GM21447 (cell line): ENCODE data around the gene PACSIN2.

Source experiments
- ATAC-seq: cut with Tn5 transposase; IDR thresholded peaks from one replicate; pipeline ENCODE4 v1.9.1; 2021; ENCODE audit not compliant: unreplicated experiment

The PACSIN2 gene

DNA sequence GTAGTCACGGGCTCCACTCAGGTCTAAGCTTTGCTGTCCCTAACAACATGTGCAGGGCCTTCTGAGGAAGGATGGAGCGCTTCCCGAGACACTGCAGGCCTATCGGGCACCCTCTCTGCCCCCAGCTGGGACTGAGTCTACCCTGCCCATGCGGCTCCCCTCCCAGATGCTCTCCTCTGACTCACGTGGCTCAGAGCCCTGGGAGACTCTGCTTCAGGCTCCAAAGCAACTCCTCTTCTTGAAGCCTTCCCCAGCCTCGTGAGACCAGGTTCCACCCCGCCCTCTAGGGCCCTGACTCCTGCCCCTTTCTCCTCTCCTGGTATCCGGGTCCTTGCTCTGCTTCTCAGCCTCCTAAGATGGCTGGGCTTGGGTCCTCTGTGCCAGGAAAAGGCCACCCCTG is 129.5 kb downstream of the PACSIN2 start:
- no peak for ATAC-seq

DNA sequence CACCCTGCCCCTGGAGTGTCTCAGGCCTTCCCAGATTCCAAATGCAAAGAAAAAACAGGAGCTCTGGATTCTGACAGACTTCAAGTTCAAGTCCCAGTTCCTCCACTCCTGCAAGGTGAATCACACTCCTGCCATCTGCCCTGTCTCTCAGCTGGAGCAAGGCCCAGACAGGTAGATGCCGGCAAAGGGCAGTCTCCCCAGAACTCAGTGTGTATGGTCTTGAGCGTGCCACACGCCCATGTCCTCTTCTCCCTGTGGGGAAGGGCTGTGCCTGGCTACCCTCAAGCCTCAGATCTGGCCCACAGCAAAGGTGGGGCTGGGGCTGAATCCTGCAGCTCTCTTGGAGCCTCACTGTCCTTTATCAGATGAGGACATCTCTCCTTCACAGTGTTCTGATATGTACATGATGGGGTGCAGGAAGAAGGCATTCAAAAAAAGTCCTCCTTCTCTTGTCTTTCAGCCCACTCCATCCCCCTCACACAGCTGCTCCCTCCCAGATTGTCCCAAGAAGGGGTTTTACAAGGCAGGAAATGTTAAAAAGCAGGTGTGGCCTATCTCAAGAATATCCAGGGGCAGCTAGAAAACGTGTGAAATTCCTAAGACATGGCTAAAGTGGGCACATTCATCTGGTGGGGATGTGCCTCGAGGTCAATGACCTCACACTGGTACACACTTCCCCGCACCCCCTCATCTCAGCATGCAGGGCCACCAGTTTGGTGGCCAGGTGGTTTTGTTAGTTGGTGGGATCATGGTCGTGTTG is 130.2 kb downstream of the PACSIN2 start:
- no peak for ATAC-seq

DNA sequence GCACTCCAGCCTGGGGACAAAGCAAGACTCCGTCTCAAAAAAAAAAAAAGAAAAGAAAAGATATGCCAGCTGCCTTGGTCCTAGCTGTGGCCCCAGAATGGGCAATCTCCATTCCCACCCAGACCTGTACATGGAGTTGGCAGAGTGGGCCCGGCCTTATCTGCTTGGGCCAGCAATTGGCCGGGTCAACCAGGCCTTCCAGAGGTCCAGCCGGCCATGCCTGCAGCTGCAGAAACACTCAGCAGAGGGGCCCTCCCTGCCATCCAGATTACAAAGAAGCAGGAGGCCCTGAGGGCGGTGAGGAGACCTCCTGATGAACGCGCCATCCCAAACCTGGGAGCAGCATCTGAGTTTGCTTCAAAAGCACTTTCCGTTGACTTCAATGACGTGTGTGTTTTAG is 131.0 kb downstream of the PACSIN2 start:
- ATAC-seq, result no peak

DNA sequence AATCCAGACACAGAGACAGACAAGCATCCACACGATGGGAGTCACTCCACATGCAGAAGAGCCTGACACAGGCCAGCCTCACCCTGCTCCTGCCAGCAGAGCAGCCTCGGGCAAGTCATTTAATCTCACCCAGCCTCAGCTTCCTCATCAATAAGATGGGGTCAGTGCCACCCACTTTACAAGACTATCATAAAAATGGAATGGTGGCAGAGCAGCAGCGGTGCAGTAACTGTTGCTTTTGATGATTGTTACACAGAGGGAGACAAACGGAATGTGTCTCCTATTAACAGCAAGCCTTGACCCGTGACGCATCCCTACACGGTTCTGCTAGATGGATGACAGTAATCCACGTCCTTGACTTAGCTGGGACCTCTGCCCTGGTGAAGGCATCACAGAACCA is 131.8 kb downstream of the PACSIN2 start:
- no peak for ATAC-seq

DNA sequence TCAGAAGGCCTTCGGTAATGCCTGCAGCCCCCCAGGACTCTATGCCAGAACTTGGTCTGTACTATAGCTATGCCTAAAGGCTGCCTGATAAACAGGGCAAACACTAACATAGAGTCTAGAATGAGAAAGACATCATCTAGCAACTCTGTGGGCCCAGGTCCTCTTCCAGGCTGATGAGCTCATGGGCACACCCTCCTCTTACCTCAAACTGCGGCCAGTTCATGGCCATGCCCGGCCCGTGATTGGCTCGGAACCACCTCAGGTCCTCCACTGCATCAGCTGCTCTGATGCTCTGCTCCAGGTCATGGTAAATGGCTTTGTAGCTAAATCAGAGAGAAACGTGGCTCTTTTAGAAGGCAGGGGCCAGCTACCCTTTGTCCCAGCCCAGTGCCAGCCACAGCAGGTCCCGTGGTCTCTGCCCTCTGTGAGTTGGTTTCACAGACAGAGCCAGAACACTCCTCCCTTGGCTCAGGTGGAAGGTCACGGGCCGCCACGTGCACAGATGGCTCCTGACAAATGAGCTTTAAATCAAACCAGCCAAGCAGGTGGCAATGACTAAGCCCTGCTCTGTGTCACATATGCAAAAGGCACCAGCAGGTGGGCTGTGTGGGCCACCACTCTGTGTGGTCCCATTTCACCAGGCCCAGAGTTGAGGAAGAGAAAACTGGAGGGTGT is 132.8 kb downstream of the PACSIN2 start:
- no peak for ATAC-seq

DNA sequence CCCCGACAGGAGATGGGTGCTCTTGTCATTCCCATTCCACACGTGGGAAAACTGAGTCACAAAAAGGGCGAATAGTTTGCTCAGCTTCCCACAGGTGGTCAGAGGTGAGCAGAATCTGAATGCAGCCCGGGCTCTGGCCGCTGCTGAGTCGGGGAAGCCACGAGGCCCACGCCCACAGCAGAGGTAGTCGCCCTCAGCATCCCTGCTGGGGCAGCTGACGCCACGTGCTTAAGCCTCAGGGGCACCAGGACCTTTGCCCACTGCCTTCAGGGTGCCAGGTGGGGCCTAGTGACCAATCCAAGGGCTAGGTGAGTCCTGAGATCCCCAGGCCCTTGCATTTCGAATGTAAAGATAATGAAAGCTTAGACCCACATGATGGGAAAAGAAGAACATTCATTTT is 133.7 kb downstream of the PACSIN2 start:
- no peak for ATAC-seq

DNA sequence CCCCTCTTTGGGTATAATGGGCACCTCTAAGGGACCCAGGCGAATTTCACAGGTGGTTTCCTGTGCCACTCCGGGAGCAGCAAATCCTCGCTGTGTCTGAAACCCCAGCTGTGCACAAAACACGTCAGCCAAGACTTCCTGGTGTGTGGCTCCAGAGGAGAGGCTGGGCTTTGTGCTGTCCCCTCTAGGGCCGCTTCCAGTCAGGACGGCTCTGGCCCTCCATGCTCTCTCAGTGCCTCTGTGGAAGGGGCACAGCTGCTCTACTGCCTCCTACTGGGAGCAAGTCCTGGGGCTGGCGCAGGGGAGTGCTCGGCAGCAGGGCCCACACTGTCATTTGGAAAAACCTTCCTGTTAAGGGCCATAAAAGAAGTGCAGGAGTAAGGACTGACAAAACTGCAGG is 134.1 kb downstream of the PACSIN2 start:
- ATAC-seq, result no peak

DNA sequence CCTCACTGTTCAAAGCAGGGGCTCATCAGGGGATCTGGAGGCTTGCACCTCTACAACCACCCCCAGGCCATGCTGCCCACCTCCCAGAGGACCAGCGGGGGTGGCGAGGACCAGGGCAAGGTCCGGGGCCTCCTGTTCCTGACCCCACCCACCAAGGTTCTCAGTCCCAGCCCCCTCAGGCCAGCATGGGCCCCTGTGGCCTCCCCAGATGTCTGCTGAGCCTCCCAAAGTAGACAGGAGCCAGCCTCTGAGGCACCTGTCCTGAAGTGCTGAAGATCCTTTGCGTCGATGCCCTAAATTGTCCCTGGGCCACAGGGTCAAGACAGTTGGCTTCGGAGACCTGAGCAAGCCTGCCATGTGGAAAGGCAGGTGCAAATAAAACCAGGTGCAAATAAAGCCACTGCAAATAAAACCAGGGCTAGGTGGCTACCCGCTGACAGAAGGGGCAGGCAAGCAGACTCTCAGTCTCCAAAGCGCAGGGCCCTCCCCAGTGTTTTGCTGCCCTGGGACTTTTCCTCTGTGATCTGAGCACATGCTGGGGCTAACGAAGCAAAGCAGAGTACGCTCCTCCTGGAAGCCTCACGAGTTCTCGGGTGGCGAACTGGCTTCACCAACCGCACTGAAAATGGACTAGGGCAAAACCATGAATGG is 135.5 kb downstream of the PACSIN2 start:
- no peak for ATAC-seq

DNA sequence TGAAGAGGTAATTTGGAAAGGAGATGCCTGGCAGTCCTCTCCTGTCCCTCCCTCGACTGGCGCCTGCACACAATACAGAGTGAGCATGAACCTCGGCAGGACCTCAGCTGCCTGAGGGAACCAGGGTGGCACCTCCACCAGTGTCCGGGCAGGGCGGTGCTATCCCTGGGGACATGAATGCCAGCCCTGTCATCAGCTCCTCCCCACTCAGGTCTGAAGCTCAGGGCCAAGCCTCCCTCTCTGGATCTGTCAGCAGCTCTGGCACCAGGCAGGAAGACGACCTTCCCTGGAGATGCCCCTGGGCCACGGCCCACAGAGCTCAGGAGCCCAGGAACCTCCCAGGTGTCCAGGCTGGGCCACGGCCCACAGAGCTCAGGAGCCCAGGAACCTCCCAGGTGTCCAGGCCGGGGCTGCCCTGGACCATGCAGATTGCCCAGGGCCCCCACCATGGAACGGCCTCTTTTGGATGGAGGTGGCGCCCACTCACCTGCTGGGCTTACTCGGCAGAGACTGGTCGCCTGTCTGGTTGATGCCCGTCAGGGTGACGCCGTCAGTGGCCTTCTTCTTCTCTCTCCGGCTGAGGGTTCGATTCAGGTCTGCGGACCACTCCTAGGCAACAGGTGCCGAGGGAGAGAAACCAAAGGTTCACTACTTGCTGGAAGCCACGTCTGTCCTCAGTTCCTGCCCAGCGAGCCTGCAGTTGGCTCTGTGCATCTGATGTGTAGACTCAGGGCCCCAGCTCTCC is 136.2 kb downstream of the PACSIN2 start:
- no peak for ATAC-seq

DNA sequence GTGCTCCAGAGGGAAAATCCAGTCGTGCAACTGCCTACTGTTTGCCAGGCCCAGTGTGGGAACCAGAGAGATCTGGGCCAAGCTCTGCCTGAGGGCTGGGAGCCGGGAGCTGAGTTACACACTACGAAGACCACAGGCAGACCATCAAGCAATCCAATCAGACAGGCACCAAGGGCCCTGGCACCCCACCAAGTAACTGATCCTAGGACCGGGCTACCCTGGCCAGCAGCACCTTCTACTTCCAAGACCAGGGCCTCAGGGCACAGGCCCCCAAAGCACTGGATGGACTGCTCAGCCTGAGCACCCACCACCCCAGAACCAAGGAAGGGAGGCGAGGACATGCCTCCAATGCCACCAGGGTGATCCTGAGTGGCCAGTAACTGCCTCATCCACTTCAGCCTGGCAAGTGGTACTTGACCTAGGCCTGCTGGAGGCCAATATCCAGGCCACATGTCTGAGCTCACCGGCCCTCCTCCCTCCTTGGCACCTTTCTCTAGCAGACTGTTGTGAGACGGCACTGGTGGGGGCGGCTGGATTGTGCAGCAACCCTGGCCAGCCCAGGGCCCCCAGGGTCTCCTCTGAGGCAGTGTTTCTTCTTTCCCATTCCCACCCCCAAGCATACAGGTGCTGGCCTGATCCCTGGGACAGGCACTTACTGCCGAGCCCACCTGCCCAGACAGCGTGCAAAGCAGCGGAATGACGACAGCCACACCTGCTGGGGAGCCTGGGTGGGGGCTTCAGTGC is 137.2 kb downstream of the PACSIN2 start:
- ATAC-seq, result no peak

DNA sequence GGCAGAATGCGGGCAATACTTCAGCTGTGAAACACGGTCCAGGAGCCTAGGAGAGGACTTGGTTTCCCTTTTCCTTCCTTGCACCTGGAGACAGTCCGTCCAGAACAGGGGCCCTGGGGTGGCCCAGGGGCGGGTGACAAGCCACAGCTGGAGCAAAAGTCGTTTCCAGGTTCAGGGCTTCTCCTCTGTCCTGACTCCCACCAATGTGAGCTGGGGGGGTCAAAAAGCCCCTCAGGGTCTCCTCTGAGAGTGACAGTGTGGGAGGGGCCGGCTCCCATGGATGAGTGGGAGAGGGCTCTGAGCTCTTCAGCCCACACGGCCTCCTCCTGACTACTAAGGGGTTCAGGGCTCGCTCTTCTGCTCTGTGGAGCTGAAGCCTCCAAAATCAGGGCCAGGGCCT is 137.8 kb downstream of the PACSIN2 start:
- no peak for ATAC-seq

DNA sequence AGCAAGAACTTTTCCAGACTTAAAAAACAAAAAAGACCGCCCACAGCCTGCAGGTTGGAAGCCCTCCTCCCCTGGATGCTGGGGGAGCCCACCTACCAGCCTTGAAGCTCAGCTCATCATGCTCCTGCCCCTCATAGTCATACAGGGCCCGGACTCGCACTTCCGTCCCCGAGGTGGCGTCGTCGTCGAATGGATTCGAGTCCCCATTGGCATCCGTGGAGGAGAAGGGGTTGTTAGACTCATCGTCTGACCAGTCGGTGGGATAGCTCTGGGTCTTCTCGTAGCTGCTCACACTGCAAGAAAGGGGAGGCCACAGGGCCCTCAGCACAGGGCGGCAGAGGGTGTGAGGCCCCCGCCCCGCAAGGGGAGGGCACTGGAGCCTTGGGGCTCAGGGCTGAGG is 138.9 kb downstream of the PACSIN2 start:
- no peak for ATAC-seq

DNA sequence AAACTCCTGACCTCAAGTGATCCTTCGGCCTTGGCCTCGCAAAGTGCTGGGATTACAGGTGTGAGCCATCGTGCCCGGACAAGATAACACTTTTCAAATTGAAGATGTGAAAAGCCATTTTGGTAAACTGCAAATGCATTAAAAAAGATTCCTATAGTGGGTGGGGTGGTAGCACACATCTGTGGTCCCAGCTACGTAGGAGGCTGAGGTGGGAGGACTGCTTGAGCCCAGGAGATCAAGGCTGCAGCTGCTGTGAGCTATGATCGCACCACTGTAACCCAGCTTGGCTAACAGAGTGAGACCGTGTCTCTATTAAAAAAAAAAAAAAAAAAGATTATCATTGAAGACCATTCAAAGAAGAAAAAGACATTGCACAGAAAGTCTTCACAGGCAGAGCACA is 140.9 kb downstream of the PACSIN2 start:
- ATAC-seq, result no peak

DNA sequence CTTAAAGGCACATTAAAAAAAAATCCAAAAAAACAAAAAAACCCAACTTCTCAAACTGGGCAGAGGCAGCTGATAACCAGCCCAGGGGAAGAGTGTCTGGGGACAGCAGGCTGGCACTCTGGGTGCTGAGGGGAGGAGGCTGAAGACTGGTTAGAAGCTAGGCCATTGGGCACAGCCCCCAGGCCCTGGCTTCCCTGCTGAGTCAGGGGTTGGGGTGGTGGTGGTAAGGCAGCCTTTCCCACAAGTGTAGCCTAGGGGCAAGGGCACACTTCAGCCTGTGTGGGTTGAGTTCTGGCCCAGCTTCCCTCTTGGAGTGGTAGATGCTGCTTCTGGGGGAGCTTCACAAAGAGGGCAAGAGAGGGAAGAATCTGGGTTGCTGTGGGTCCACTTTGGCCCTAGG is 141.6 kb downstream of the PACSIN2 start:
- no peak for ATAC-seq

DNA sequence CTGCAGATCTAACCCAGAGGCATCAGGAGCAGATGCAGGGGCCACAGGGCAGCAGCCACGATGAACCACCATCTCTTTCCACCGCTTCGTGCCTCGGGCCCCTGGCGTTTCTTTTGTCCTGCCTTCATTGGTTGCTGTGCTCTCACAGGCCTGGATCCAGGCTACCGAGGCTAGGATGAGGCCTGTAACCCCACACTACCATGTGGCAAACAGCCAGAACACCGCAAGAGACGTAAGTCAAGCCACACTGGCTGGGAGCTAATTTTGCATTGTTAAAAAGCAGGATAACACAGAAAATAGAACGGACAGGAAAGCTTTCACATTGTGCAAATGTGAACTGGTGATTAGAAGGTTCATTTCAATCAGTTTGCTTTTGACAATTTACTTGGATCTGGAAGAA is 142.1 kb downstream of the PACSIN2 start:
- no peak for ATAC-seq

DNA sequence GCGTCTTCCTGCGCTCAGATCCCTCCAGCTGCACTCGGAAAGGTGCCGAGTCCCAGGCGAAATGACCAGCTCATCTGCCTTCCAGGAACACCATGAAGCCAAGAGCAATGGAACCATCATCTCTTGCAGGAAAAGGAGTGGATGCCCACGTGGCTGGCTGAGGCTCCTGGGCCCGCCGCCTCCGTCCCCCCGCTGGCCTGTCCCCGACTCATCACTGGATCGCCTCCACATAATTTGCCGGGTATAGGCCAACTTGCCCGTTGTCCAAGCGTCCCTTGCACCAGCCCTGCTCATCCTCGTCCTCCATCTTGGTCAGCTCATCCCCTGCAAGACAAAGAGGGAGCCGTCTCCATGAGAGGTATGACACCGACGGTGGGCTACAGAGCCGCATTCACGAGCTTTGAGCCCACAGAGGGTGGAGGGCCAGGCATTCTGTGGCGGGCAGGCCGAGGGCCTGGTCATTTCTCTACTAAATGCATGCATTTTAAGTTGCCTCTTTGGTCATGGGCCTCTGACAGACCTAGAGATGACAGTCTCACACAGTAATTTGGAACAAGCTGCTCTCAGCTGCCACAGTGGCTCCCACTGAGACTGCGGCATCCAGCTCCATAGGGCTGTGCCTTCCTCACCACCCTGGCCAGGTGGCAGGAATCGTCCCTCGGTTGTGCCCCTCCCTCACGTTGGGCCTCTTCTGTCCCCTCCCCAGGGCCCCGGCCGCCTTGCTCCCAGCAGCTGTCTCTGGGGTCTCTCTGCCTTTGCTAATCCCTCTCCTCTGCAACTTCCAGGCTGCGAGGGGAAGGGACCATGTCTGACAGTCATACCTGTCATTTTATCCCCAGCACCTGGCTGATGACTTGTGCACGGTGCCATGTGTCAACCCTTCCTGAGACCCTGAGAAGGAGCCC is 143.6 kb downstream of the PACSIN2 start:
- no peak for ATAC-seq

DNA sequence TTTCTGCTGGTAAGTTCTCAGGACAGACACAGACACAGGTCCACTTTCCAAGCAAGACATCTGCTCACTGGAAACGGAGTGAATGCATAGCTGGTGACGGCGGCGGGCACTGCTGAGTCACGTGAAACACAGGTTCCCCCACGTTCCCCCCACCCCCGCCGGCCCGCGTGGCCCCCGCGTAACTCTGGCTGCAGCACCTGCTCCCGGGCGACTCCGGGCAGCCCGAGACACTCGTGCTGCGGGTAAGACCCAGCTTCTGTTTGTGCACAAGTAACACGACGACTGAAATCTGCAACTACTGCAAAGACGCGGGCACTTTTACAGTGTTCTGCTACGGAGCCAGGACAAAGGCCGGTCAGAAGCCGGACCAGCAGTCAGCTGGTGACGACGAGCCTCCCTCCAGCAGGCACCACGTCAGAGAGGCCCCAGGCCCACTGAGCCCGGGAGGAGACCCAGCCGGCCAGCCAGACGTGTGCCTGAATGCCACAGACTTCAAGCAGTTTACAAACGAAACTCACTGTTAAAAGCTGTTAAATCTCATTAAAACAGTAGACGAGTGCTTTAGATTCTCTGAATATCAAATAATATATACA is 145.0 kb downstream of the PACSIN2 start:
- no peak for ATAC-seq

DNA sequence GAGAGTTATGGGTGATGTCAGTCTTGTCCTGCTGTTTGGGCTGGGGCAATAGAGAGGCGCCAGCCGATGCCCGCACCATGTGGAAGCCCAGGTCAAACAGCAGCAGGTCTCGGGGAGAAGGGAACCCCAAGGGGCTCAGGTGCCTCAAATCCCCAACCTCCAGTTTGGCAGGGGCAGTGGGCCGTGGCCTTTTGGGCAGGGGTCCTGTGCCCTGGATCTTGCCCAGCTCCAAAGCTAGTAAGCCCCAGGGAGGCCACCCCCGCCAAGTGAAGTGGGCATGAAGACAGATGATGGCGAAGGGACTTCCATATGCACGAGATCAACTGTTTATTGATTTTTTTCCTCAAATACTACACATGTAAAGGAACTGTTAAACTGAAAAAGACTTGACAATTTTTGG is 145.5 kb downstream of the PACSIN2 start:
- no peak for ATAC-seq

DNA sequence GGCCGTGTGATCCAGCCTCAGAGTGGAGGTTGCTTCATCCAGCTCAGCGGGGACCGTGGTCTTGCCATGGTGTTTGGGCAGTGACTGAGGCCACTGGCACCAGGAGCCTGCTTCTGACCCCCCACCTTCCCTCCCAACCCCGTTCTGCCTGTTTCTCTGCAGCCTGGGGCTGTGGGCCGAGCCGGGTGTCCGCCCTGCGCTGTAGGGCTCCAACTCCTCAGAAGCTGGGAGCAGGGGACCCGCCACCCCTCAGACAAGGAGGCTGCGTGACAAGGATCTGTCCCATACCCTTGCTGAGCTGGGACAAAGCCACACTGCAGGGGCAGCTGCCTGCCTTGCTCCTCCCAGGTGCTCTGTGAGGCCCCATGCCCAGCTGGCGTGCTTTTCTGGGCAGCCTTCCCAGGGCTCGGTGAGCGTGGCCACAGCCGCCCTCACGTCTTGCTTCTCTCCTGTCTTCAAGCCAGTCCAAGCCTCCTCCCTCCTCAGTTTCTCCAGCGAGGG is 146.1 kb downstream of the PACSIN2 start:
- ATAC-seq, result no peak
